H1 (cell line): Measurements from ENCODE around the gene CAMK2A.

Experiments
- EZH2 ChIP-seq: fragments of 200-600 bp; sonication (generic); IDR thresholded peaks from 2 replicates; pipeline ENCODE4 v1.7.1; 2012; ENCODE audit warnings: low read depth, mild to moderate bottlenecking, moderate library complexity, low read length, inconsistent platforms; ENCODE audit not compliant: severe bottlenecking
- POLR2A ChIP-seq, 2 experiments: IDR thresholded peaks; 1 replicate in 1 of 2; 2 replicates in 1 of 2; pipeline ENCODE4 v1.6.1; 2011; ENCODE audit warnings: low read depth in 2 of 2, low read length in 2 of 2, mild to moderate bottlenecking in 2 of 2; ENCODE audit errors: control extremely low read depth in 1 of 2
- POLR2AphosphoS5 ChIP-seq: IDR thresholded peaks from 2 replicates; pipeline ENCODE4 v1.6.1; 2011; ENCODE audit warnings: low read depth, low read length
- SP1 ChIP-seq: IDR thresholded peaks from 2 replicates; pipeline ENCODE4 v1.6.1; 2011; ENCODE audit warnings: low read depth, low read length
- TF ChIP-seq, protein P1 (sequence below), 3 experiments: IDR thresholded peaks; 1 replicate in 2 of 3; 2 replicates in 1 of 3; pipeline versions ENCODE4 v1.5.1 to v1.6.1; 2011; ENCODE audit warnings: low read length in 3 of 3, mild to moderate bottlenecking in 3 of 3, inconsistent platforms in 2 of 3, low read depth in 1 of 3, moderate library complexity in 1 of 3; ENCODE audit not compliant: insufficient read depth in 1 of 3; ENCODE audit errors: control extremely low read depth in 1 of 3

DNA sequence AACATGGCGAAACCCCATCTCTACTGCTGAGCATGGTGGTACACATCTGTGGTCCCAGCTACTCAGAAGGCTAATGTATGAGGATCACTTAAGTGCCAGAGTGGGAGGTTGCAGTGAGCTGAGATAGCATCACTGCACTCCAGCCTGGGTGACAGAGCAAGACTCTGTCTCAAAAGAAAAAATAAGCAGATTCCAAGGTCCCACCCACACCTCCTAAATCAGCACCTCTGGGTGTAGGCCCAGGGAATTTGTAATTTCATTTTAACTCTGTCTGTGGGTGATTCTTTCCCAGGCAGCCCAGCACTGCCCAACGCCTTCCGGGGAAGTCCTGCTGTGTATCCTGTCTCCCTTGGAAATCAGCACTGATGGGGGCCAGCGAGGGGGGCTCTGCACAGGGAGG, 12.5 kb downstream of the CAMK2A start:
- TF ChIP-seq EZH2 (no peak), POLR2AphosphoS5 (no peak), POLR2A (IDR thresholded peaks at IDR 0.05; ENCODE audit: control extremely low read depth in 1 of 2, low read depth in 2 of 2, low read length in 2 of 2) (no peak), SP1 (no peak)
- TF ChIP-seq, protein P1, sequence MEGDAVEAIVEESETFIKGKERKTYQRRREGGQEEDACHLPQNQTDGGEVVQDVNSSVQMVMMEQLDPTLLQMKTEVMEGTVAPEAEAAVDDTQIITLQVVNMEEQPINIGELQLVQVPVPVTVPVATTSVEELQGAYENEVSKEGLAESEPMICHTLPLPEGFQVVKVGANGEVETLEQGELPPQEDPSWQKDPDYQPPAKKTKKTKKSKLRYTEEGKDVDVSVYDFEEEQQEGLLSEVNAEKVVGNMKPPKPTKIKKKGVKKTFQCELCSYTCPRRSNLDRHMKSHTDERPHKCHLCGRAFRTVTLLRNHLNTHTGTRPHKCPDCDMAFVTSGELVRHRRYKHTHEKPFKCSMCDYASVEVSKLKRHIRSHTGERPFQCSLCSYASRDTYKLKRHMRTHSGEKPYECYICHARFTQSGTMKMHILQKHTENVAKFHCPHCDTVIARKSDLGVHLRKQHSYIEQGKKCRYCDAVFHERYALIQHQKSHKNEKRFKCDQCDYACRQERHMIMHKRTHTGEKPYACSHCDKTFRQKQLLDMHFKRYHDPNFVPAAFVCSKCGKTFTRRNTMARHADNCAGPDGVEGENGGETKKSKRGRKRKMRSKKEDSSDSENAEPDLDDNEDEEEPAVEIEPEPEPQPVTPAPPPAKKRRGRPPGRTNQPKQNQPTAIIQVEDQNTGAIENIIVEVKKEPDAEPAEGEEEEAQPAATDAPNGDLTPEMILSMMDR (IDR thresholded peaks at IDR 0.05; ENCODE audit: control extremely low read depth in 1 of 3, insufficient read depth in 1 of 3, low read depth in 1 of 3, low read length in 3 of 3) = no peak
